HepG2 (cell line): ENCODE results near the gene LHPP. TPM values are rescaled to one million over a fixed set of nuclear protein-coding genes. Genes with fewer than 3 reads are reported as not detected.

Experiments used
- CHD4 ChIP-seq: fragments of 200-600 bp; sonication (generic); IDR thresholded peaks from 2 replicates; pipeline ENCODE4 v1.7.0; 2017; ENCODE audit warnings: mild to moderate bottlenecking, low read length, borderline replicate concordance
- GABPA ChIP-seq, 2 experiments: IDR thresholded peaks; 2 replicates each; pipeline ENCODE4 v1.6.1; 2011 to 2016; ENCODE audit warnings: low read depth in 2 of 2, low read length in 1 of 2, missing biosample characterization in 1 of 2, missing genetic modification characterization in 1 of 2
- GMEB1 ChIP-seq: sonication (generic); formaldehyde crosslinking; IDR thresholded peaks from 2 replicates; pipeline ENCODE4 v1.5.1; 2020; ENCODE audit warnings: missing genetic modification reagents, mild to moderate bottlenecking, borderline replicate concordance
- GMEB2 ChIP-seq: IDR thresholded peaks from 2 replicates; pipeline ENCODE4 v1.6.1; 2016; ENCODE audit warnings: missing biosample characterization, missing genetic modification reagents, low read depth
- JUND ChIP-seq: sonication (generic); formaldehyde crosslinking; IDR thresholded peaks from 2 replicates; pipeline ENCODE4 v1.8.0; 2022; ENCODE audit warnings: mild to moderate bottlenecking, missing genetic modification reagents
- KAT8 ChIP-seq: IDR thresholded peaks from 2 replicates; pipeline ENCODE4 v1.6.1; 2016; ENCODE audit warnings: missing genetic modification reagents, missing compliant biosample characterization
- KDM2A ChIP-seq: sonication (generic); formaldehyde crosslinking; IDR thresholded peaks from 2 replicates; pipeline ENCODE4 v1.4.0; 2020; ENCODE audit warnings: low read depth, missing genetic modification reagents, borderline replicate concordance
- RBFOX2 ChIP-seq: fragments of 200-400 bp; formaldehyde crosslinking; IDR thresholded peaks from 2 replicates; pipeline ENCODE4 v1.6.1; 2017; ENCODE audit warnings: low read depth, mild to moderate bottlenecking, low read length
- RFX5 ChIP-seq: IDR thresholded peaks from 2 replicates; pipeline ENCODE4 v1.6.1; 2011; ENCODE audit warnings: low read depth, low read length, improper control_type of control experiment
- RXRA ChIP-seq: sonication (generic); formaldehyde crosslinking; IDR thresholded peaks from 2 replicates; pipeline ENCODE4 v1.5.1; 2020; ENCODE audit warnings: missing genetic modification reagents
- SAP130 ChIP-seq: IDR thresholded peaks from 2 replicates; pipeline ENCODE4 v1.6.1; 2016; ENCODE audit warnings: low read depth
- THRA ChIP-seq: sonication (generic); formaldehyde crosslinking; IDR thresholded peaks from 2 replicates; pipeline ENCODE4 v1.4.0; 2020; ENCODE audit warnings: missing genetic modification reagents, borderline replicate concordance
- ZHX2 ChIP-seq, 2 experiments: sonication (generic) in 1 of 2; formaldehyde crosslinking in 1 of 2; IDR thresholded peaks; 2 replicates each; pipeline versions ENCODE4 v1.6.1 to v1.9.0; 2014 to 2022; ENCODE audit warnings: antibody characterized with exemption in 1 of 2, borderline replicate concordance in 1 of 2, inconsistent platforms in 1 of 2, low read depth in 1 of 2, missing genetic modification reagents in 1 of 2
- ZKSCAN1 ChIP-seq: fragments of 150-350 bp; IDR thresholded peaks from 2 replicates; pipeline ENCODE4 v1.6.1; 2014; ENCODE audit warnings: low read length
- ZNF709 ChIP-seq: sonication (generic); formaldehyde crosslinking; IDR thresholded peaks from 2 replicates; pipeline ENCODE4 v1.5.0; 2020; ENCODE audit warnings: mild to moderate bottlenecking, missing genetic modification reagents
- ZNF766 ChIP-seq: sonication (generic); formaldehyde crosslinking; IDR thresholded peaks from 2 replicates; pipeline ENCODE4 v1.5.0; 2020; ENCODE audit warnings: missing genetic modification reagents, borderline replicate concordance
- ZNF776 ChIP-seq: sonication (generic); formaldehyde crosslinking; IDR thresholded peaks from 2 replicates; pipeline ENCODE4 v1.4.0; 2020; ENCODE audit warnings: mild to moderate bottlenecking, missing genetic modification reagents
- ZSCAN20 ChIP-seq: sonication (generic); formaldehyde crosslinking; IDR thresholded peaks from 2 replicates; pipeline ENCODE4 v1.4.0; 2020; ENCODE audit warnings: missing genetic modification reagents, mild to moderate bottlenecking, borderline replicate concordance
- polyA plus RNA-seq, 8 experiments: library from polyadenylated mRNA; depleted of rRNA in 3 of 8; stranded (reverse) in 7 of 8; unstranded in 1 of 8; fragments of >200 nt; fragmentation: Illumina TruSeq in 4 of 8; extraction: Trizol in 4 of 8; gene quantifications; 2 replicates each; pipeline versions ENCODE4 v1.2.1 to v1.2.3, GENCODE V29; 2011 to 2016; ENCODE audit warnings: low read depth in 4 of 8, missing spikeins in 1 of 8, mixed read lengths in 1 of 8; ENCODE audit not compliant: insufficient read depth in 1 of 8
- total RNA-seq, 5 experiments: library from RNA; depleted of rRNA; stranded (reverse); fragments of >200 nt; fragmentation: Illumina TruSeq; extraction: Trizol; gene quantifications; 2 replicates each; pipeline ENCODE4 v1.2.3, GENCODE V29; 2016; ENCODE audit warnings: low read depth in 1 of 5

Gene LHPP
- total and polyA plus RNA-seq, 2 of the 13 experiments (the other 11 are each of a cell fraction or from before 2014, with no cell fraction given): 5.2 to 13.1 TPM

GRCh38 chr10:124461642-124462347 is at the start of gene LHPP (continued):
- TF ChIP-seq GMEB1 (CRISPR knock-in tag) (peak; percentile 92), KAT8 (CRISPR knock-in tag) (peak; percentile 82), SAP130 (CRISPR knock-in tag) (peak; percentile 60), ZNF776 (CRISPR knock-in tag) (peak; percentile 21; the same call in 1 of the 2 replicates), RBFOX2 (peak; percentile 91), GABPA (IDR thresholded peaks at IDR 0.05; ENCODE audit: low read depth, low read length) (no peak; the same call in 1 of the 2 replicates), GABPA (CRISPR knock-in tag; IDR thresholded peaks at IDR 0.05; ENCODE audit: low read depth) (0 out of 2 replicates have a peak, but pooled peaks have one; percentile 33), ZNF766 (CRISPR knock-in tag) (no peak; the same call in 1 of the 2 replicates), RXRA (CRISPR knock-in tag) (peak; percentile 55), ZNF709 (CRISPR knock-in tag) (peak; percentile 47; the same call in 1 of the 2 replicates), GMEB2 (CRISPR knock-in tag) (peak; percentile 74), THRA (CRISPR knock-in tag) (peak; percentile 22; the same call in 1 of the 2 replicates), KDM2A (CRISPR knock-in tag) (peak; percentile 35; the same call in 1 of the 2 replicates), ZSCAN20 (CRISPR knock-in tag) (no peak; the same call in 1 of the 2 replicates), CHD4 (0 out of 2 replicates have a peak, but pooled peaks have one; percentile 26), RFX5 (no peak), ZKSCAN1 (no peak), JUND (0 out of 2 replicates have a peak, but pooled peaks have one; percentile 25), ZHX2 (IDR thresholded peaks at IDR 0.05; ENCODE audit: low read depth) (peak; percentile 30; the same call in 1 of the 2 replicates), ZHX2 (CRISPR knock-in tag; IDR thresholded peaks at IDR 0.05; ENCODE audit: borderline replicate concordance) (no peak)
